Embryonic facial prominence (tissue), 1 donor: ENCODE data around the gene ZNF354B.
"Not testable (repeated sequence)": the region's sequence is repeated elsewhere in the genome, so short reads cannot be mapped to it uniquely, and the experiment has no call there.

ENCODE experiments used
- DNase-seq: peaks from one replicate; pipeline ENCODE4 v3.0.0-alpha.2; 2016; ENCODE audit errors: extremely low spot score

The ZNF354B gene

DNA sequence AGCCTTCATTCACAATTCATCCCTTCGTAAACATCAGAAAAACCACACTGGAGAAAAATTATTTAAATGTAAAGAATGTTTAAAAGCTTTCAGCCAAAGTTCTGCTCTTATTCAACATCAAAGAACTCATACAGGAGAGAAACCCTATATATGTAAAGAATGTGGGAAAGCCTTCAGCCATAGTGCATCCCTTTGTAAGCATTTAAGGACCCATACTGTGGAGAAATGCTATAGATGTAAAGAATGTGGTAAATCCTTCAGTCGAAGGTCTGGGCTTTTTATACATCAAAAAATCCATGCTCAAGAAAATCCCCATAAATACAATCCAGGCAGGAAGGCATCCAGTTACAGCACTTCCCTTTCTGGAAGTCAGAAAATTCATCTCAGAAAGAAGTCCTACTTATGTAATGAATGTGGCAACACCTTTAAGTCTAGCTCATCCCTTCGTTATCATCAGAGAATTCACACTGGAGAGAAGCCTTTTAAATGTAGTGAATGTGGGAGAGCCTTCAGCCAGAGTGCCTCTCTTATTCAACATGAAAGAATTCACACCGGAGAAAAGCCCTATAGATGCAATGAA, 23.5 kb downstream of the ZNF354B start:
- not testable (repeated sequence) for DNase-seq

GRCh38 chr5:178883815-178884430, 24.2 kb downstream of the ZNF354B start:
- DNase-seq, result no peak

- peak; percentile 12 for DNase-seq
Measured at GRCh38 chr5:178895615-178896571, 36.1 kb downstream of the ZNF354B start, which contains the start of gene ZFP2. ZFP2 (plus strand) TSS chr5:178895913; CDS start chr5:178931314, 35,401 bp downstream.

DNA sequence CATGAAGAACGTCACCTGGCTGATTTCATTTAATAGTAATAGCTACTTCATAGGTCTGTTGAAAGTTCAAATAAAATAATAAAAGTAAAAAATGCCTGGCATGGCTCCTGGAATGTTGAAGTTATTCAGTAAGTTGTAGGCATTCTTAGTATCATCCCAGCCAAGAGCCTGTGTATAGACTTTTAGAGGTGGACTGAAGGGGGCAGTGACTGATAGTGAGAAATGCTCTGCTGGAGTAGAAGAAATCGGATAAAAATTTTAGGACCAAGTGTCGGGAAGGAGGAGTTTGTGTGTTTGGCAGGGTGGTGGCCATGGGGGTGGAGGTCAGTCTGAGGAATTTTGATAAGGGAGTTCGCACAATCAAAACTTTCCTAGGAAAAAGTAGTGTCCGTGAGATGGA, 39.5 kb downstream of the ZNF354B start:
- no peak for DNase-seq

- no peak for DNase-seq
Measured at GRCh38 chr5:178902849-178903248, 43.1 kb downstream of the ZNF354B start.

DNA sequence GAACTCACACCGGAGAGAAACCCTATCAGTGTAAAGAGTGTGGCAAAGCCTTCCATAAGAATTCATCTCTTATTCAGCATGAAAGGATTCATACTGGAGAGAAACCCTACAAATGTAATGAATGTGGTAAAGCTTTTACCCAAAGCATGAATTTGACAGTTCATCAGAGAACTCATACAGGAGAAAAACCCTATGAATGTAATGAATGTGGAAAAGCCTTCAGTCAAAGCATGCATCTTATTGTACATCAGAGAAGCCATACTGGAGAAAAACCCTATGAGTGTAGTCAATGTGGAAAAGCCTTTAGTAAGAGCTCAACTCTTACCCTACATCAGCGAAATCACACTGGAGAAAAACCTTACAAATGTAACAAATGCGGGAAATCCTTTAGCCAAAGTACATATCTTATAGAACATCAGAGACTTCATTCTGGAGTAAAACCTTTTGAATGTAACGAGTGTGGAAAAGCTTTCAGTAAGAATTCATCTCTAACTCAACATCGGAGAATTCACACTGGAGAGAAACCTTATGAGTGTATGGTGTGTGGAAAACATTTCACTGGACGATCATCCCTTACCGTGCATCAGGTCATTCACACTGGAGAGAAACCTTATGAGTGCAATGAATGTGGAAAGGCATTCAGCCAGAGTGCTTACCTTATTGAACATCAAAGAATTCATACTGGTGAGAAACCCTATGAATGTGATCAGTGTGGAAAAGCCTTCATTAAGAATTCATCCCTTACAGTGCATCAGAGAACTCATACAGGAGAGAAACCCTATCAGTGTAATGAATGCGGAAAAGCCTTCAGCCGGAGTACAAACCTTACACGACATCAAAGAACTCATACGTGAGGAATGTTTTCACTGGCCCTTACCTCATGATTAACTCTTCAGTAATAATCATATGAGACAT, 72.3 kb downstream of the ZNF354B start:
- no peak for DNase-seq
